ENCODE data around the gene MRGPRD. TPM values are rescaled to one million over a fixed set of nuclear protein-coding genes. Genes with fewer than 3 reads are reported as not detected.

The MRGPRD gene
- total and polyA plus RNA-seq, 10 of the 15 experiments (the other 5 are each of a cell fraction or from before 2014, with no cell fraction given) = not detected

GRCh38 chr11:68965901-68966853 is 14.6 kb downstream of the MRGPRD start:
- in situ Hi-C loops (cut with MboI) = no loop called here
- no peak for DNase-seq (ENCODE audit: low read depth, low spot score)
- TF ChIP-seq RAD51 (IDR thresholded peaks at IDR 0.05) = no peak
- no peak for TF ChIP-seq SRF (IDR thresholded peaks at IDR 0.05; ENCODE audit: low read depth in 2 of 2, low read length in 2 of 2)
- no peak for TF ChIP-seq SKIL (IDR thresholded peaks at IDR 0.05; ENCODE audit: low read depth, poor library complexity, severe bottlenecking)
- TF ChIP-seq PKNOX1 (IDR thresholded peaks at IDR 0.05) = no peak
- no peak for TF ChIP-seq TAF1 (IDR thresholded peaks at IDR 0.05; ENCODE audit: borderline replicate concordance, low read depth, low read length)
- TF ChIP-seq BMI1 (IDR thresholded peaks at IDR 0.05; ENCODE audit: borderline replicate concordance) = no peak
- TF ChIP-seq RELA (IDR thresholded peaks at IDR 0.05; ENCODE audit: borderline replicate concordance, partially characterized antibody) = no peak
- TF ChIP-seq NFXL1 (IDR thresholded peaks at IDR 0.05; ENCODE audit: borderline replicate concordance) = no peak
- H3K27ac ChIP-seq (ENCODE audit: control insufficient read depth, insufficient read depth) = no peak overlapping the region
- WGBS (ENCODE audit: insufficient coverage, insufficient replicate concordance, low lambda C conversion rate, missing lambda C conversion rate) = 65% methylated on average over 15 of the region's 15 CpGs
- ChIA-PET POLR2A (interaction anchor here (0.6 kb wide), 1 partner anchor 10 kb away, joined by 4 read pairs; no protein-coding TSS in a partner anchor), SMC1A (ENCODE audit: uncharacterized antibody, unreplicated experiment) (no interaction called here), CTCF (interaction anchor here (0.8 kb wide), 1 partner anchor 11 kb away, joined by 3 read pairs; no protein-coding TSS in a partner anchor), RAD21 (ENCODE audit: unreplicated experiment) (no interaction called here)
- intact Hi-C loops (cut with micrococcal nuclease; ENCODE audit: unreplicated experiment) = no loop called here
- no peaks in the 10 kb centered on the region; the same call in 1 of the 2 replicates for H3K4me1 ChIP-seq (ENCODE audit: control insufficient read depth, insufficient read depth, low read length)
- no peak for FAIRE-seq
- H4K20me1 ChIP-seq (ENCODE audit: control insufficient read depth, insufficient read depth) = no peaks in the 10 kb centered on the region
- no TSS peak for BruUV-seq (replicated peaks)
- no peaks in the 10 kb centered on the region; a peak in 1 of 4 replicates for H3K27me3 ChIP-seq (replicated peaks in 1 of 2; ENCODE audit: control insufficient read depth in 2 of 2, insufficient read depth in 2 of 2, low read length in 1 of 2)
- H3K9ac ChIP-seq (ENCODE audit: control insufficient read depth, insufficient read depth, low read length) = no peak overlapping the region
- no peak overlapping the region for H3K4me3 ChIP-seq
- H3K79me2 ChIP-seq (ENCODE audit: control insufficient read depth, insufficient read depth, low read length) = no peaks in the 10 kb centered on the region
- no peaks in the 10 kb centered on the region for H3K36me3 ChIP-seq (ENCODE audit: control insufficient read depth in 2 of 2, insufficient read depth in 2 of 2, low read length in 1 of 2)
- no peak overlapping the region for H3K4me2 ChIP-seq (ENCODE audit: control insufficient read depth, insufficient read depth)
- no peak for ATAC-seq
- H3K9me3 ChIP-seq (replicated peaks; ENCODE audit: control insufficient read depth, insufficient read depth, low read length) = peaks cover 4% of the 10 kb centered on the region; the same call in 2 of the 3 replicates
- H2AFZ ChIP-seq (ENCODE audit: control insufficient read depth, low read depth, low read length) = no peak overlapping the region

All from GM12878 (cell line).